Trophoblast cell (in vitro differentiated cells and primary cell): ENCODE data around the gene RNF141.

Experiments
- DNase-seq, 2 donors: peaks; one replicate each; pipeline ENCODE4 v3.0.0-alpha.2; 2016
- H2AFZ ChIP-seq: 2 replicates; pipeline ENCODE4 v1.6.1; 2013; ENCODE audit warnings: low read length, moderate library complexity, mild to moderate bottlenecking; ENCODE audit not compliant: insufficient read depth, poor library complexity
- H2AK5ac ChIP-seq: 2 replicates; pipeline ENCODE4 v1.6.1; 2013; ENCODE audit warnings: mild to moderate bottlenecking, low read length
- H2BK120ac ChIP-seq: 2 replicates; pipeline ENCODE4 v1.6.1; 2013; ENCODE audit warnings: low read length, mild to moderate bottlenecking, moderate library complexity; ENCODE audit not compliant: insufficient read depth, poor library complexity
- H2BK12ac ChIP-seq: 2 replicates; pipeline ENCODE4 v1.6.1; 2013; ENCODE audit warnings: mild to moderate bottlenecking, low read length, moderate library complexity
- H2BK5ac ChIP-seq: 2 replicates; pipeline ENCODE4 v1.6.1; 2013; ENCODE audit warnings: low read length, low read depth, moderate library complexity, mild to moderate bottlenecking; ENCODE audit not compliant: poor library complexity
- H3K14ac ChIP-seq: 2 replicates; pipeline ENCODE4 v1.6.1; 2013; ENCODE audit warnings: mild to moderate bottlenecking, low read length
- H3K18ac ChIP-seq: 2 replicates; pipeline ENCODE4 v1.6.1; 2013; ENCODE audit warnings: mild to moderate bottlenecking, low read length
- H3K23ac ChIP-seq: 2 replicates; pipeline ENCODE4 v1.6.1; 2013; ENCODE audit warnings: low read length
- H3K27ac ChIP-seq: 2 replicates; pipeline ENCODE4 v1.5.1; 2013; ENCODE audit warnings: low read depth, mild to moderate bottlenecking, inconsistent platforms, low read length, moderate library complexity
- H3K27me3 ChIP-seq: 2 replicates; pipeline ENCODE4 v1.6.1; 2013; ENCODE audit warnings: inconsistent platforms, mild to moderate bottlenecking, low read length, moderate library complexity; ENCODE audit not compliant: insufficient read depth
- H3K36me3 ChIP-seq, 2 experiments: 1 replicate in 1 of 2; 2 replicates in 1 of 2; pipeline ENCODE4 v1.6.1; 2013; ENCODE audit warnings: low read length in 2 of 2, mild to moderate bottlenecking in 2 of 2, moderate library complexity in 1 of 2; ENCODE audit not compliant: insufficient read depth in 2 of 2, control insufficient read depth in 1 of 2
- H3K4ac ChIP-seq: 2 replicates; pipeline ENCODE4 v1.6.1; 2013; ENCODE audit warnings: low read depth, mild to moderate bottlenecking, low read length, moderate library complexity
- H3K4me1 ChIP-seq, 2 experiments: 1 replicate in 1 of 2; 2 replicates in 1 of 2; pipeline ENCODE4 v1.6.1; 2013; ENCODE audit warnings: low read length in 2 of 2, mild to moderate bottlenecking in 2 of 2, moderate library complexity in 1 of 2; ENCODE audit not compliant: insufficient read depth in 2 of 2, control insufficient read depth in 1 of 2
- H3K4me2 ChIP-seq: 2 replicates; pipeline ENCODE4 v1.6.1; 2013; ENCODE audit warnings: inconsistent platforms, mild to moderate bottlenecking, low read length, moderate library complexity
- H3K4me3 ChIP-seq: 2 replicates; pipeline ENCODE4 v1.5.1; 2013; ENCODE audit warnings: mild to moderate bottlenecking, low read depth, low read length, inconsistent platforms
- H3K79me1 ChIP-seq: one replicate; pipeline ENCODE4 v1.6.1; 2013; ENCODE audit warnings: low read length
- H3K79me2 ChIP-seq: 2 replicates; pipeline ENCODE4 v1.6.1; 2013; ENCODE audit warnings: low read length, mild to moderate bottlenecking; ENCODE audit not compliant: control insufficient read depth, insufficient read depth, poor library complexity
- H3K9ac ChIP-seq: 2 replicates; pipeline ENCODE4 v1.6.1; 2013; ENCODE audit warnings: mild to moderate bottlenecking, low read length
- H3K9me3 ChIP-seq: 2 replicates; pipeline ENCODE4 v1.6.1; 2013; ENCODE audit warnings: low read depth, mild to moderate bottlenecking, control low read depth, inconsistent platforms, low read length; ENCODE audit not compliant: insufficient read depth
- H4K12ac ChIP-seq: 2 replicates; pipeline ENCODE4 v1.6.1; 2013; ENCODE audit warnings: low read depth, mild to moderate bottlenecking, low read length, moderate library complexity
- H4K8ac ChIP-seq: 2 replicates; pipeline ENCODE4 v1.6.1; 2013; ENCODE audit warnings: low read depth, mild to moderate bottlenecking, low read length, moderate library complexity
- H4K91ac ChIP-seq: one replicate; pipeline ENCODE4 v1.6.1; 2013; ENCODE audit warnings: low read depth, mild to moderate bottlenecking, low read length, moderate library complexity
- WGBS: extraction: QIAGEN DNeasy Blood & Tissue Kit; methylation state at CpG from one replicate; pipeline ENCODE4 v1.1.7; 2013; ENCODE audit warnings: missing lambda C conversion rate; ENCODE audit not compliant: insufficient read length, insufficient coverage; ENCODE audit errors: extremely low coverage; 5-methylcytosine and 5-hydroxymethylcytosine counted together

Gene RNF141

GRCh38 chr11:10484461-10485180 lies 56.4 kb downstream of the RNF141 start:
- DNase-seq, result no peak
- no peak overlapping the region for H2AFZ ChIP-seq
- H4K8ac ChIP-seq, result no peak overlapping the region
- no peak overlapping the region for H2BK12ac ChIP-seq
- no peak overlapping the region for H3K4ac ChIP-seq
- no CpG with 5 or more reads among the region's 16 CpGs for WGBS
- no peak overlapping the region for H3K23ac ChIP-seq
- H3K4me2 ChIP-seq, result no peak overlapping the region
- no peak overlapping the region for H2BK120ac ChIP-seq
- no peaks in the 10 kb centered on the region for H3K79me2 ChIP-seq
- peaks cover 2% of the 10 kb centered on the region for H3K9me3 ChIP-seq
- H4K91ac ChIP-seq, result no peak overlapping the region
- H3K79me1 ChIP-seq, result no peaks in the 10 kb centered on the region
- H3K9ac ChIP-seq, result no peak overlapping the region
- no peak overlapping the region for H2BK5ac ChIP-seq
- H4K12ac ChIP-seq, result no peak overlapping the region
- no peaks in the 10 kb centered on the region for H3K4me1 ChIP-seq
- no peak overlapping the region for H3K4me3 ChIP-seq
- no peak overlapping the region for H3K27ac ChIP-seq
- H3K18ac ChIP-seq, result no peak overlapping the region
- no peaks in the 10 kb centered on the region for H3K27me3 ChIP-seq
- no peak overlapping the region for H3K14ac ChIP-seq
- no peaks in the 10 kb centered on the region for H3K36me3 ChIP-seq
- no peak overlapping the region for H2AK5ac ChIP-seq

- H3K9me3 ChIP-seq, result peaks cover 2% of the 10 kb centered on the region
- no peak overlapping the region for H3K4me3 ChIP-seq
- H2BK120ac ChIP-seq, result no peak overlapping the region
- no peaks in the 10 kb centered on the region for H3K4me1 ChIP-seq
- no peak overlapping the region for H4K12ac ChIP-seq
- no peak overlapping the region for H2AFZ ChIP-seq
- no peak overlapping the region for H2BK12ac ChIP-seq
- no peak overlapping the region for H3K14ac ChIP-seq
- no peak overlapping the region for H3K9ac ChIP-seq
- H3K18ac ChIP-seq, result no peak overlapping the region
- no peak overlapping the region for H3K4ac ChIP-seq
- no peak overlapping the region for H4K8ac ChIP-seq
- H3K4me2 ChIP-seq, result no peak overlapping the region
- H3K36me3 ChIP-seq, result no peaks in the 10 kb centered on the region
- no CpG with 5 or more reads among the region's 3 CpGs for WGBS
- no peaks in the 10 kb centered on the region for H3K27me3 ChIP-seq
- no peaks in the 10 kb centered on the region for H3K79me2 ChIP-seq
- no peak overlapping the region for H4K91ac ChIP-seq
- no peak overlapping the region for H2BK5ac ChIP-seq
- no peak overlapping the region for H2AK5ac ChIP-seq
- no peaks in the 10 kb centered on the region for H3K79me1 ChIP-seq
- no peak for DNase-seq
- no peak overlapping the region for H3K23ac ChIP-seq
- H3K27ac ChIP-seq, result no peak overlapping the region
Observed at GRCh38 chr11:10483584-10483983, 57.4 kb downstream of the RNF141 start.

- Histone ChIP-seq H3K36me3 (no peaks in the 10 kb centered on the region), H2BK5ac (no peak overlapping the region), H3K23ac (no peak overlapping the region), H3K18ac (no peak overlapping the region), H3K79me1 (no peaks in the 10 kb centered on the region), H3K4me1 (no peaks in the 10 kb centered on the region), H2BK120ac (no peak overlapping the region), H2AK5ac (no peak overlapping the region), H3K79me2 (no peaks in the 10 kb centered on the region), H3K4me3 (no peak overlapping the region), H3K4me2 (no peak overlapping the region), H3K9me3 (peaks cover 2% of the 10 kb centered on the region), H2BK12ac (no peak overlapping the region), H4K8ac (no peak overlapping the region), H3K9ac (no peak overlapping the region), H3K27me3 (no peaks in the 10 kb centered on the region), H3K4ac (no peak overlapping the region), H3K27ac (no peak overlapping the region), H2AFZ (no peak overlapping the region), H4K91ac (no peak overlapping the region), H4K12ac (no peak overlapping the region), H3K14ac (no peak overlapping the region)
- no CpG with 5 or more reads among the region's 1 CpG for WGBS
- DNase-seq, result no peak
Observed at GRCh38 chr11:10483174-10483573, 57.8 kb downstream of the RNF141 start.

GRCh38 chr11:10481560-10482349 lies 59.2 kb downstream of the RNF141 start:
- no peak for DNase-seq
- Histone ChIP-seq H3K27me3 (no peaks in the 10 kb centered on the region), H3K9ac (no peak overlapping the region), H3K27ac (no peak overlapping the region), H3K4ac (no peak overlapping the region), H3K79me2 (no peaks in the 10 kb centered on the region), H3K36me3 (no peaks in the 10 kb centered on the region), H3K23ac (no peak overlapping the region), H4K91ac (no peak overlapping the region), H3K4me2 (no peak overlapping the region), H2AK5ac (no peak overlapping the region), H3K4me1 (no peaks in the 10 kb centered on the region), H4K8ac (no peak overlapping the region), H2BK120ac (no peak overlapping the region), H3K14ac (no peak overlapping the region), H3K4me3 (no peak overlapping the region), H2AFZ (no peak overlapping the region), H3K9me3 (peaks cover 2% of the 10 kb centered on the region), H4K12ac (no peak overlapping the region), H2BK5ac (no peak overlapping the region), H3K79me1 (no peaks in the 10 kb centered on the region), H3K18ac (no peak overlapping the region), H2BK12ac (no peak overlapping the region)
- no CpG with 5 or more reads among the region's 16 CpGs for WGBS
